Trophoblast cell (in vitro differentiated cells and primary cell): ENCODE data around the gene SIL1.

Experiments
- DNase-seq, 2 donors: peaks; one replicate each; pipeline ENCODE4 v3.0.0-alpha.2; 2016
- H2AFZ ChIP-seq: 2 replicates; pipeline ENCODE4 v1.6.1; 2013; ENCODE audit warnings: low read length, moderate library complexity, mild to moderate bottlenecking; ENCODE audit not compliant: insufficient read depth, poor library complexity
- H2AK5ac ChIP-seq: 2 replicates; pipeline ENCODE4 v1.6.1; 2013; ENCODE audit warnings: mild to moderate bottlenecking, low read length
- H2BK120ac ChIP-seq: 2 replicates; pipeline ENCODE4 v1.6.1; 2013; ENCODE audit warnings: low read length, mild to moderate bottlenecking, moderate library complexity; ENCODE audit not compliant: insufficient read depth, poor library complexity
- H2BK12ac ChIP-seq: 2 replicates; pipeline ENCODE4 v1.6.1; 2013; ENCODE audit warnings: mild to moderate bottlenecking, low read length, moderate library complexity
- H2BK5ac ChIP-seq: 2 replicates; pipeline ENCODE4 v1.6.1; 2013; ENCODE audit warnings: low read length, low read depth, moderate library complexity, mild to moderate bottlenecking; ENCODE audit not compliant: poor library complexity
- H3K14ac ChIP-seq: 2 replicates; pipeline ENCODE4 v1.6.1; 2013; ENCODE audit warnings: mild to moderate bottlenecking, low read length
- H3K18ac ChIP-seq: 2 replicates; pipeline ENCODE4 v1.6.1; 2013; ENCODE audit warnings: mild to moderate bottlenecking, low read length
- H3K23ac ChIP-seq: 2 replicates; pipeline ENCODE4 v1.6.1; 2013; ENCODE audit warnings: low read length
- H3K27ac ChIP-seq: 2 replicates; pipeline ENCODE4 v1.5.1; 2013; ENCODE audit warnings: low read depth, mild to moderate bottlenecking, inconsistent platforms, low read length, moderate library complexity
- H3K27me3 ChIP-seq: 2 replicates; pipeline ENCODE4 v1.6.1; 2013; ENCODE audit warnings: inconsistent platforms, mild to moderate bottlenecking, low read length, moderate library complexity; ENCODE audit not compliant: insufficient read depth
- H3K36me3 ChIP-seq, 2 experiments: 1 replicate in 1 of 2; 2 replicates in 1 of 2; pipeline ENCODE4 v1.6.1; 2013; ENCODE audit warnings: low read length in 2 of 2, mild to moderate bottlenecking in 2 of 2, moderate library complexity in 1 of 2; ENCODE audit not compliant: insufficient read depth in 2 of 2, control insufficient read depth in 1 of 2
- H3K4ac ChIP-seq: 2 replicates; pipeline ENCODE4 v1.6.1; 2013; ENCODE audit warnings: low read depth, mild to moderate bottlenecking, low read length, moderate library complexity
- H3K4me1 ChIP-seq, 2 experiments: 1 replicate in 1 of 2; 2 replicates in 1 of 2; pipeline ENCODE4 v1.6.1; 2013; ENCODE audit warnings: low read length in 2 of 2, mild to moderate bottlenecking in 2 of 2, moderate library complexity in 1 of 2; ENCODE audit not compliant: insufficient read depth in 2 of 2, control insufficient read depth in 1 of 2
- H3K4me2 ChIP-seq: 2 replicates; pipeline ENCODE4 v1.6.1; 2013; ENCODE audit warnings: inconsistent platforms, mild to moderate bottlenecking, low read length, moderate library complexity
- H3K4me3 ChIP-seq: 2 replicates; pipeline ENCODE4 v1.5.1; 2013; ENCODE audit warnings: mild to moderate bottlenecking, low read depth, low read length, inconsistent platforms
- H3K79me1 ChIP-seq: one replicate; pipeline ENCODE4 v1.6.1; 2013; ENCODE audit warnings: low read length
- H3K79me2 ChIP-seq: 2 replicates; pipeline ENCODE4 v1.6.1; 2013; ENCODE audit warnings: low read length, mild to moderate bottlenecking; ENCODE audit not compliant: control insufficient read depth, insufficient read depth, poor library complexity
- H3K9ac ChIP-seq: 2 replicates; pipeline ENCODE4 v1.6.1; 2013; ENCODE audit warnings: mild to moderate bottlenecking, low read length
- H3K9me3 ChIP-seq: 2 replicates; pipeline ENCODE4 v1.6.1; 2013; ENCODE audit warnings: low read depth, mild to moderate bottlenecking, control low read depth, inconsistent platforms, low read length; ENCODE audit not compliant: insufficient read depth
- H4K12ac ChIP-seq: 2 replicates; pipeline ENCODE4 v1.6.1; 2013; ENCODE audit warnings: low read depth, mild to moderate bottlenecking, low read length, moderate library complexity
- H4K8ac ChIP-seq: 2 replicates; pipeline ENCODE4 v1.6.1; 2013; ENCODE audit warnings: low read depth, mild to moderate bottlenecking, low read length, moderate library complexity
- H4K91ac ChIP-seq: one replicate; pipeline ENCODE4 v1.6.1; 2013; ENCODE audit warnings: low read depth, mild to moderate bottlenecking, low read length, moderate library complexity
- WGBS: extraction: QIAGEN DNeasy Blood & Tissue Kit; methylation state at CpG from one replicate; pipeline ENCODE4 v1.1.7; 2013; ENCODE audit warnings: missing lambda C conversion rate; ENCODE audit not compliant: insufficient read length, insufficient coverage; ENCODE audit errors: extremely low coverage; 5-methylcytosine and 5-hydroxymethylcytosine counted together

SIL1 gene

GRCh38 chr5:138962614-138963370 lies 235.4 kb downstream of the SIL1 start:
- H2AK5ac ChIP-seq = peak overlapping the region; percentile 79
- no peaks in the 10 kb centered on the region for H3K36me3 ChIP-seq
- H3K18ac ChIP-seq = peak overlapping the region; percentile 44
- H3K4me3 ChIP-seq = no peak overlapping the region
- WGBS = no CpG with 5 or more reads among the region's 4 CpGs
- no peak overlapping the region for H2AFZ ChIP-seq
- no peak overlapping the region for H3K4me2 ChIP-seq
- peak overlapping the region; percentile 71 for H2BK12ac ChIP-seq
- peak overlapping the region; percentile 76 for H4K91ac ChIP-seq
- H3K4me1 ChIP-seq = peaks cover 12 to 17% of the 10 kb centered on the region in 2 experiments
- H3K9me3 ChIP-seq = no peaks in the 10 kb centered on the region
- DNase-seq = peak in 1 of 2 donors; percentile 50
- H3K14ac ChIP-seq = peak overlapping the region; percentile 70
- H3K27me3 ChIP-seq = no peaks in the 10 kb centered on the region
- peak overlapping the region; percentile 64 for H4K12ac ChIP-seq
- H2BK5ac ChIP-seq = no peak overlapping the region
- H3K27ac ChIP-seq = no peak overlapping the region
- H3K79me1 ChIP-seq = peaks cover 13% of the 10 kb centered on the region
- H3K4ac ChIP-seq = no peak overlapping the region
- peak overlapping the region; percentile 75 for H2BK120ac ChIP-seq
- H3K79me2 ChIP-seq = no peaks in the 10 kb centered on the region
- H4K8ac ChIP-seq = peak overlapping the region; percentile 71
- H3K23ac ChIP-seq = no peak overlapping the region
- no peak overlapping the region for H3K9ac ChIP-seq

GRCh38 chr5:138961729-138962128 lies 236.4 kb downstream of the SIL1 start:
- H4K12ac ChIP-seq = no peak overlapping the region
- H3K4me2 ChIP-seq = no peak overlapping the region
- no peak overlapping the region for H3K4me3 ChIP-seq
- H2BK120ac ChIP-seq = no peak overlapping the region
- no peaks in the 10 kb centered on the region for H3K9me3 ChIP-seq
- no peaks in the 10 kb centered on the region for H3K27me3 ChIP-seq
- no peak overlapping the region for H4K8ac ChIP-seq
- no peaks in the 10 kb centered on the region for H3K36me3 ChIP-seq
- no peak overlapping the region for H3K23ac ChIP-seq
- DNase-seq = no peak
- peaks cover 12 to 17% of the 10 kb centered on the region in 2 experiments for H3K4me1 ChIP-seq
- no peaks in the 10 kb centered on the region for H3K79me2 ChIP-seq
- no peak overlapping the region for H3K14ac ChIP-seq
- peaks cover 13% of the 10 kb centered on the region for H3K79me1 ChIP-seq
- no CpG with 5 or more reads among the region's 1 CpG for WGBS
- H3K27ac ChIP-seq = no peak overlapping the region
- H3K9ac ChIP-seq = no peak overlapping the region
- H3K4ac ChIP-seq = no peak overlapping the region
- H4K91ac ChIP-seq = no peak overlapping the region
- no peak overlapping the region for H2BK5ac ChIP-seq
- no peak overlapping the region for H2AK5ac ChIP-seq
- no peak overlapping the region for H2BK12ac ChIP-seq
- H2AFZ ChIP-seq = no peak overlapping the region
- no peak overlapping the region for H3K18ac ChIP-seq

GRCh38 chr5:138961221-138961620 lies 236.9 kb downstream of the SIL1 start:
- Histone ChIP-seq H3K9ac (no peak overlapping the region), H3K4me3 (no peak overlapping the region), H4K91ac (no peak overlapping the region), H3K79me1 (peaks cover 13% of the 10 kb centered on the region), H3K23ac (no peak overlapping the region), H2AFZ (no peak overlapping the region), H3K4me1 (peaks cover 12 to 17% of the 10 kb centered on the region in 2 experiments), H3K27ac (no peak overlapping the region), H3K36me3 (no peaks in the 10 kb centered on the region), H3K18ac (no peak overlapping the region), H2AK5ac (no peak overlapping the region), H3K9me3 (no peaks in the 10 kb centered on the region), H2BK120ac (no peak overlapping the region), H3K4ac (no peak overlapping the region), H2BK12ac (no peak overlapping the region), H4K12ac (no peak overlapping the region), H4K8ac (no peak overlapping the region), H3K79me2 (no peaks in the 10 kb centered on the region), H3K4me2 (no peak overlapping the region), H3K27me3 (no peaks in the 10 kb centered on the region), H2BK5ac (no peak overlapping the region), H3K14ac (no peak overlapping the region)
- DNase-seq = no peak
- WGBS = no CpG with 5 or more reads among the region's 1 CpG

GRCh38 chr5:138960145-138960692 lies 237.9 kb downstream of the SIL1 start:
- Histone ChIP-seq H2AK5ac (no peak overlapping the region), H2BK12ac (no peak overlapping the region), H3K9me3 (no peaks in the 10 kb centered on the region), H4K8ac (no peak overlapping the region), H3K4me1 (peaks cover 12 to 17% of the 10 kb centered on the region in 2 experiments), H3K23ac (no peak overlapping the region), H3K36me3 (no peaks in the 10 kb centered on the region), H2AFZ (no peak overlapping the region), H3K4me3 (no peak overlapping the region), H3K79me1 (peaks cover 11% of the 10 kb centered on the region), H3K79me2 (no peaks in the 10 kb centered on the region), H3K4ac (no peak overlapping the region), H3K14ac (no peak overlapping the region), H3K9ac (no peak overlapping the region), H2BK5ac (no peak overlapping the region), H3K18ac (no peak overlapping the region), H3K27ac (no peak overlapping the region), H4K12ac (no peak overlapping the region), H2BK120ac (no peak overlapping the region), H4K91ac (no peak overlapping the region), H3K4me2 (no peak overlapping the region), H3K27me3 (no peaks in the 10 kb centered on the region)
- WGBS = no CpG with 5 or more reads among the region's 5 CpGs
- DNase-seq = no peak
